H1 (cell line): Measurements from ENCODE around the gene SENP2. TPM values are rescaled to one million over a fixed set of nuclear protein-coding genes. Genes with fewer than 3 reads are reported as not detected.

Experiments used
- EZH2 ChIP-seq: fragments of 200-600 bp; sonication (generic); IDR thresholded peaks from 2 replicates; pipeline ENCODE4 v1.7.1; 2012; ENCODE audit warnings: low read depth, mild to moderate bottlenecking, moderate library complexity, low read length, inconsistent platforms; ENCODE audit not compliant: severe bottlenecking
- SIRT6 ChIP-seq: IDR thresholded peaks from one replicate; pipeline ENCODE4 v1.7.1; 2012; ENCODE audit warnings: low read length, inconsistent platforms
- YY1 ChIP-seq: IDR thresholded peaks from 2 replicates; pipeline ENCODE4 v1.6.1; 2011; ENCODE audit warnings: low read depth, mild to moderate bottlenecking, low read length
- polyA plus RNA-seq, 7 experiments: library from polyadenylated mRNA; depleted of rRNA in 3 of 7; stranded (reverse) in 5 of 7; unstranded in 2 of 7; fragments of >200 nt in 5 of 7; fragments of 200-250 nt in 2 of 7; gene quantifications; 1 replicate in 5 of 7; 2 replicates in 1 of 7; 4 replicates in 1 of 7; pipeline versions ENCODE4 v1.2.1 to v1.2.3, GENCODE V29; 2011 to 2013; ENCODE audit warnings: missing spikeins in 2 of 7, mixed read lengths in 2 of 7
- total RNA-seq: library from RNA; stranded (reverse); fragmentation: NEBNext Ultra II Directional; extraction: Animal tissue kit (Norgen Biotek cat#: 25700); gene quantifications from 2 replicates; pipeline ENCODE4 v1.2.1, GENCODE V29; 2021
- TF ChIP-seq, protein P1 (sequence below): IDR thresholded peaks from 2 replicates; pipeline ENCODE4 v1.6.1; 2011; ENCODE audit warnings: low read depth, mild to moderate bottlenecking, low read length; ENCODE audit not compliant: insufficient read depth

SENP2 gene
- total and polyA plus RNA-seq, 2 of the 8 experiments (the other 6 are each of a cell fraction or from before 2014, with no cell fraction given) = 25.2 to 69.3 TPM

DNA sequence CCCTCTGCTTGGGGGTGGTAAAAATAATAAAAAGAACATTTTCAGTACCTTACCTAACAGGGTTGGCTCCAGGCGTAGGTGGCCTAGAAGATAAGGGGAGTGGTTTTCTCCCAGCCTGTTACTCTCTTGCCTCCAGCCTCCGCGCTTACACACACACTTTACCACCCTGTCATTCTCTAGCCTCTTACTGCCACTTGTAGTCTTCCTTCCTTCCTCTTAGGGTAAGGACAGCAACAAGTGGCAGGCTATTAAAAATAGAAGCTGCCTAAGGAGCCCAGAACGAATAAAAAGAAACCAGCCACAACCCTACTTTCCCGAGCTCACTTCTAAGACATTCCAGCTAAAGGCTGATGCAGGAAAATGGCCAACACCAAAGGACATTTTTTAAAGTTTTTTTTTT, 24.1 kb upstream of the SENP2 start (continued):
- TF ChIP-seq SIRT6 = no peak
- TF ChIP-seq EZH2 = no peak
- TF ChIP-seq, protein P1, sequence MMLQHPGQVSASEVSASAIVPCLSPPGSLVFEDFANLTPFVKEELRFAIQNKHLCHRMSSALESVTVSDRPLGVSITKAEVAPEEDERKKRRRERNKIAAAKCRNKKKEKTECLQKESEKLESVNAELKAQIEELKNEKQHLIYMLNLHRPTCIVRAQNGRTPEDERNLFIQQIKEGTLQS = no peak
- no peak for TF ChIP-seq YY1
